ENCODE results near the gene PIEZO2.
A peak's percentile ranks its signal among the peaks of the same experiment; 100 is the strongest.
"Not testable (repeated sequence)": the region's sequence is repeated elsewhere in the genome, so short reads cannot be mapped to it uniquely, and the experiment has no call there.

The PIEZO2 gene
- long read RNA-seq, donor 1, result 0 reads
- long read RNA-seq, donor 2, result 0 reads
- long read RNA-seq, donor 3, result 0 reads
- long read RNA-seq, donor 4, result 0 reads
- long read RNA-seq, donor 5, result 0 reads
- long read RNA-seq, donor 6, result 0 reads
- long read RNA-seq, donor 7, result 0 reads
- long read RNA-seq, donor 8, result 0 reads

GRCh38 chr18:11149441-11150270, at the start of gene PIEZO2:
Gene PIEZO2 (minus strand): TSS chr18:11149569. CDS start chr18:11148588, 981 bp downstream.
- DNase-seq, result peak; percentile 85

GRCh38 chr18:11183637-11184036, 34.3 kb upstream of the PIEZO2 start:
- DNase-seq, result no peak

GRCh38 chr18:11181629-11182028, 32.3 kb upstream of the PIEZO2 start:
- not testable (repeated sequence) for DNase-seq

- DNase-seq, result no peak
Observed at GRCh38 chr18:11179959-11180519, 30.7 kb upstream of the PIEZO2 start.

GRCh38 chr18:11178951-11179549, 29.7 kb upstream of the PIEZO2 start:
- no peak for DNase-seq

GRCh38 chr18:11177382-11177781, 28.0 kb upstream of the PIEZO2 start:
- no peak for DNase-seq

GRCh38 chr18:11176481-11176881, 27.1 kb upstream of the PIEZO2 start:
- DNase-seq, result no peak

- no peak for DNase-seq
Observed at GRCh38 chr18:11175266-11175979, 26.1 kb upstream of the PIEZO2 start.

- DNase-seq, result not testable (repeated sequence)
Observed at GRCh38 chr18:11174179-11174578, 24.8 kb upstream of the PIEZO2 start.

GRCh38 chr18:11167778-11168177, 18.4 kb upstream of the PIEZO2 start:
- no peak for DNase-seq

- DNase-seq, result no peak
Observed at GRCh38 chr18:11165952-11166351, 16.6 kb upstream of the PIEZO2 start.

- DNase-seq, result no peak
Observed at GRCh38 chr18:11165138-11165537, 15.8 kb upstream of the PIEZO2 start.

- peak; percentile 10 for DNase-seq
Observed at GRCh38 chr18:11163665-11164064, 14.3 kb upstream of the PIEZO2 start.

GRCh38 chr18:11162889-11163288, 13.5 kb upstream of the PIEZO2 start:
- DNase-seq, result no peak

GRCh38 chr18:11162462-11162861, 13.1 kb upstream of the PIEZO2 start:
- no peak for DNase-seq

GRCh38 chr18:11160313-11160712, 10.9 kb upstream of the PIEZO2 start:
- DNase-seq, result no peak

- no peak for DNase-seq
Observed at GRCh38 chr18:11159844-11160243, 10.5 kb upstream of the PIEZO2 start.

- DNase-seq, result no peak
Observed at GRCh38 chr18:11156978-11157377, 7.6 kb upstream of the PIEZO2 start.

- no peak for DNase-seq
Observed at GRCh38 chr18:11155034-11155759, 5.8 kb upstream of the PIEZO2 start.

- peak; percentile 9 for DNase-seq
Observed at GRCh38 chr18:11154368-11154989, 5.1 kb upstream of the PIEZO2 start.

- DNase-seq, result no peak
Observed at GRCh38 chr18:11153097-11153496, 3.7 kb upstream of the PIEZO2 start.

- DNase-seq, result no peak
Observed at GRCh38 chr18:11150271-11150615, 874 bp upstream of the PIEZO2 start.

All from right kidney (tissue), 9 donors.